ENCODE results near the gene CPPED1. TPM values are rescaled to one million over a fixed set of nuclear protein-coding genes. Genes with fewer than 3 reads are reported as not detected.
"Not testable (repeated sequence)": the region's sequence is repeated elsewhere in the genome, so short reads cannot be mapped to it uniquely, and the experiment has no call there.

Gene CPPED1
- total and polyA plus RNA-seq, 2 experiments from 2014 or later, result 27.2 to 28.6 TPM

- no peak for TF ChIP-seq EZH2 (IDR thresholded peaks at IDR 0.05; ENCODE audit: borderline replicate concordance)
- no peak for TF ChIP-seq EZH2phosphoT487 (IDR thresholded peaks at IDR 0.05; ENCODE audit: low read depth, severe bottlenecking, unreplicated experiment)
- no peak for TF ChIP-seq CTCF (IDR thresholded peaks at IDR 0.05; ENCODE audit: poor library complexity)
- Histone ChIP-seq H3K4me2 (no peak overlapping the region), H3K36me3 (replicated peaks; ENCODE audit: insufficient read depth, low read depth) (no peaks in the 10 kb centered on the region), H3K27me3 (no peaks in the 10 kb centered on the region), H3K4me1 (ENCODE audit: insufficient read depth) (no peaks in the 10 kb centered on the region), H3K9me3 (ENCODE audit: low read depth) (no peaks in the 10 kb centered on the region), H2AFZ (no peak overlapping the region), H3K4me3 (no peak overlapping the region), H3K9me2 (replicated peaks; ENCODE audit: insufficient read depth) (no peaks in the 10 kb centered on the region), H3K79me2 (peaks cover 34% of the 10 kb centered on the region), H4K20me1 (ENCODE audit: insufficient read depth, poor library complexity, severe bottlenecking) (no peaks in the 10 kb centered on the region), H3K27ac (no peak overlapping the region)
- WGBS (ENCODE audit: low lambda C conversion rate, missing lambda C conversion rate), result 86% methylated on average over 9 of the region's 9 CpGs
- DNase-seq (ENCODE audit: low spot score), result no peak
Observed at GRCh38 chr16:12793120-12793864, 10.4 kb downstream of the CPPED1 start.

- peaks cover 27% of the 10 kb centered on the region for H3K79me2 ChIP-seq
- not testable (repeated sequence) for H3K9me2 ChIP-seq (replicated peaks; ENCODE audit: insufficient read depth); H3K27me3 ChIP-seq; H2AFZ ChIP-seq; H4K20me1 ChIP-seq (ENCODE audit: insufficient read depth, poor library complexity, severe bottlenecking); H3K4me3 ChIP-seq; H3K4me1 ChIP-seq (ENCODE audit: insufficient read depth); H3K9me3 ChIP-seq (ENCODE audit: low read depth); H3K36me3 ChIP-seq (replicated peaks; ENCODE audit: insufficient read depth, low read depth); H3K4me2 ChIP-seq; H3K27ac ChIP-seq; DNase-seq (ENCODE audit: low spot score)
- 84% methylated on average over 5 of the region's 5 CpGs for WGBS (ENCODE audit: low lambda C conversion rate, missing lambda C conversion rate)
Observed at GRCh38 chr16:12792528-12792927, 11.2 kb downstream of the CPPED1 start.

- no peaks in the 10 kb centered on the region for H4K20me1 ChIP-seq (ENCODE audit: insufficient read depth, poor library complexity, severe bottlenecking)
- no peak for DNase-seq (ENCODE audit: low spot score)
- H2AFZ ChIP-seq, result no peak overlapping the region
- H3K4me1 ChIP-seq (ENCODE audit: insufficient read depth), result no peaks in the 10 kb centered on the region
- H3K4me3 ChIP-seq, result no peak overlapping the region
- H3K79me2 ChIP-seq, result peaks cover 19% of the 10 kb centered on the region
- H3K9me2 ChIP-seq (replicated peaks; ENCODE audit: insufficient read depth), result no peaks in the 10 kb centered on the region
- TF ChIP-seq EZH2phosphoT487 (IDR thresholded peaks at IDR 0.05; ENCODE audit: low read depth, severe bottlenecking, unreplicated experiment) (no peak), CTCF (IDR thresholded peaks at IDR 0.05; ENCODE audit: poor library complexity) (no peak), EZH2 (IDR thresholded peaks at IDR 0.05; ENCODE audit: borderline replicate concordance) (no peak)
- H3K27ac ChIP-seq, result no peak overlapping the region
- 100% methylated on average over 2 of the region's 2 CpGs for WGBS (ENCODE audit: low lambda C conversion rate, missing lambda C conversion rate)
- no peaks in the 10 kb centered on the region for H3K27me3 ChIP-seq
- H3K36me3 ChIP-seq (replicated peaks; ENCODE audit: insufficient read depth, low read depth), result no peaks in the 10 kb centered on the region
- no peaks in the 10 kb centered on the region for H3K9me3 ChIP-seq (ENCODE audit: low read depth)
- no peak overlapping the region for H3K4me2 ChIP-seq
Observed at GRCh38 chr16:12791340-12791739, 12.3 kb downstream of the CPPED1 start.

- Histone ChIP-seq H3K27me3 (no peaks in the 10 kb centered on the region), H3K27ac (no peak overlapping the region), H3K4me2 (no peak overlapping the region), H3K79me2 (peaks cover 21% of the 10 kb centered on the region), H3K9me2 (replicated peaks; ENCODE audit: insufficient read depth) (no peaks in the 10 kb centered on the region), H3K36me3 (replicated peaks; ENCODE audit: insufficient read depth, low read depth) (no peaks in the 10 kb centered on the region), H3K9me3 (ENCODE audit: low read depth) (no peaks in the 10 kb centered on the region), H3K4me3 (no peak overlapping the region), H3K4me1 (ENCODE audit: insufficient read depth) (no peaks in the 10 kb centered on the region), H2AFZ (no peak overlapping the region), H4K20me1 (ENCODE audit: insufficient read depth, poor library complexity, severe bottlenecking) (no peaks in the 10 kb centered on the region)
- TF ChIP-seq EZH2 (IDR thresholded peaks at IDR 0.05; ENCODE audit: borderline replicate concordance) (no peak), EZH2phosphoT487 (IDR thresholded peaks at IDR 0.05; ENCODE audit: low read depth, severe bottlenecking, unreplicated experiment) (no peak), CTCF (IDR thresholded peaks at IDR 0.05; ENCODE audit: poor library complexity) (no peak)
- 88% methylated on average over 7 of the region's 7 CpGs for WGBS (ENCODE audit: low lambda C conversion rate, missing lambda C conversion rate)
- DNase-seq (ENCODE audit: low spot score), result no peak
Observed at GRCh38 chr16:12788758-12789157, 14.9 kb downstream of the CPPED1 start.

Data from hepatocyte (in vitro differentiated cells).